ENCODE data around the gene MRPS11. TPM values are rescaled to one million over a fixed set of nuclear protein-coding genes. Genes with fewer than 3 reads are reported as not detected.

Gene MRPS11
- total and polyA plus RNA-seq, 10 of the 15 experiments (the other 5 are each of a cell fraction or from before 2014, with no cell fraction given), result 37.1 to 148 (median 68.7) TPM

- no peak for TF ChIP-seq ZBTB40 (IDR thresholded peaks at IDR 0.05; ENCODE audit: borderline replicate concordance)
- no peak for TF ChIP-seq YY1 (IDR thresholded peaks at IDR 0.05; ENCODE audit: low read depth, low read length)
- TF ChIP-seq CBX5 (IDR thresholded peaks at IDR 0.05; ENCODE audit: low read depth), result no peak
- no peak for TF ChIP-seq SMARCA5 (IDR thresholded peaks at IDR 0.05)
- no peak for TF ChIP-seq TCF7 (IDR thresholded peaks at IDR 0.05; ENCODE audit: borderline replicate concordance)
- no peak for TF ChIP-seq E4F1 (IDR thresholded peaks at IDR 0.05; ENCODE audit: borderline replicate concordance, partially characterized antibody)
- no peak for TF ChIP-seq KDM1A (IDR thresholded peaks at IDR 0.05; ENCODE audit: borderline replicate concordance)
- no peak for TF ChIP-seq EZH2 (IDR thresholded peaks at IDR 0.05; ENCODE audit: borderline replicate concordance, control insufficient read depth, low read depth, low read length)
- TF ChIP-seq EED (IDR thresholded peaks at IDR 0.05; ENCODE audit: low read depth), result no peak
- intact Hi-C loops (cut with micrococcal nuclease; ENCODE audit: unreplicated experiment), result no loop called here
- no peak for ATAC-seq
- H3K4me1 ChIP-seq (ENCODE audit: control insufficient read depth, insufficient read depth, low read length), result peaks cover 3% of the 10 kb centered on the region; the same call in 1 of the 2 replicates
- CTCF ChIA-PET, result interaction anchor here (1.2 to 4.1 kb wide), 3 partner anchors 8 to 13 kb away, joined by 3 to 24 read pairs (median 5); no protein-coding TSS in a partner anchor
- H4K20me1 ChIP-seq (ENCODE audit: control insufficient read depth, insufficient read depth), result no peaks in the 10 kb centered on the region
- FAIRE-seq, result no peak
- H3K4me2 ChIP-seq (ENCODE audit: control insufficient read depth, insufficient read depth), result no peak overlapping the region
- peaks cover 10 to 20% of the 10 kb centered on the region in 2 experiments for H3K36me3 ChIP-seq (ENCODE audit: control insufficient read depth in 2 of 2, insufficient read depth in 2 of 2, low read length in 1 of 2)
- no peak overlapping the region for H3K4me3 ChIP-seq
- no peaks in the 10 kb centered on the region for H3K9me3 ChIP-seq (replicated peaks; ENCODE audit: control insufficient read depth, insufficient read depth, low read length)
- POLR2A ChIA-PET, result no interaction called here
- SMC1A ChIA-PET (ENCODE audit: uncharacterized antibody, unreplicated experiment), result interaction anchor here (0.9 kb wide), 1 partner anchor 8 kb away, joined by 3 read pairs; no protein-coding TSS in a partner anchor
- H3K79me2 ChIP-seq (ENCODE audit: control insufficient read depth, insufficient read depth, low read length), result peaks cover 31% of the 10 kb centered on the region
- no peak overlapping the region for H3K9ac ChIP-seq (ENCODE audit: control insufficient read depth, insufficient read depth, low read length)
- in situ Hi-C loops (cut with MboI), result no loop called here
- no peak overlapping the region for H2AFZ ChIP-seq (ENCODE audit: control insufficient read depth, low read depth, low read length)
- no peak overlapping the region for H3K27ac ChIP-seq (ENCODE audit: control insufficient read depth, insufficient read depth)
- DNase-seq (ENCODE audit: low read depth, low spot score), result no peak
- no TSS peak for BruUV-seq (replicated peaks)
- RAD21 ChIA-PET (ENCODE audit: unreplicated experiment), result no interaction called here
- 44% methylated on average over 2 of the region's 2 CpGs for WGBS (ENCODE audit: insufficient coverage, insufficient replicate concordance, low lambda C conversion rate, missing lambda C conversion rate)
- no peaks in the 10 kb centered on the region for H3K27me3 ChIP-seq (replicated peaks in 1 of 2; ENCODE audit: control insufficient read depth in 2 of 2, insufficient read depth in 2 of 2, low read length in 1 of 2)
Measured at GRCh38 chr15:88463870-88464532, 3.5 kb upstream of the MRPS11 start.
